ENCODE data around the gene NTMT2.

DNA sequence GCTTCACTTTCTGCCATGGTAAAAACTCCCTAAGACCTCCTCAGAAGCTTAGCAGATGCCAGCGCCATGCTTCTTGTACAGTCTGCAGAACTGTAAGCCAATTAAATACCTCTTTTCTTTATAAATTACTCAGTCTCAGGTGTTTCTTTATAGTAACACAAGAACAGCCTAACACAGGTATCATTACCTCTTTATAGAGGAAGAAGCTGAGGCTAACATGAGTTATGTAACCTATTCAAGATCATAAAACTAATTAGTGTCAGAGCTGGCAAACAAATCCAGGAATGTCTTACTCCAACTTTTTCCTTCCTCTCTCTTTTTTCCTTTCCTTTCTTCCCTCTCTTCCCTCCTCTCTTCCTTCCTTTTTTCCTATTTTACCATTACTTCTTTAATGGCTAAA lies 9.3 kb downstream of the NTMT2 start:
- TF ChIP-seq EZH2 (IDR thresholded peaks at IDR 0.05): no peak
- TF ChIP-seq, protein P1, sequence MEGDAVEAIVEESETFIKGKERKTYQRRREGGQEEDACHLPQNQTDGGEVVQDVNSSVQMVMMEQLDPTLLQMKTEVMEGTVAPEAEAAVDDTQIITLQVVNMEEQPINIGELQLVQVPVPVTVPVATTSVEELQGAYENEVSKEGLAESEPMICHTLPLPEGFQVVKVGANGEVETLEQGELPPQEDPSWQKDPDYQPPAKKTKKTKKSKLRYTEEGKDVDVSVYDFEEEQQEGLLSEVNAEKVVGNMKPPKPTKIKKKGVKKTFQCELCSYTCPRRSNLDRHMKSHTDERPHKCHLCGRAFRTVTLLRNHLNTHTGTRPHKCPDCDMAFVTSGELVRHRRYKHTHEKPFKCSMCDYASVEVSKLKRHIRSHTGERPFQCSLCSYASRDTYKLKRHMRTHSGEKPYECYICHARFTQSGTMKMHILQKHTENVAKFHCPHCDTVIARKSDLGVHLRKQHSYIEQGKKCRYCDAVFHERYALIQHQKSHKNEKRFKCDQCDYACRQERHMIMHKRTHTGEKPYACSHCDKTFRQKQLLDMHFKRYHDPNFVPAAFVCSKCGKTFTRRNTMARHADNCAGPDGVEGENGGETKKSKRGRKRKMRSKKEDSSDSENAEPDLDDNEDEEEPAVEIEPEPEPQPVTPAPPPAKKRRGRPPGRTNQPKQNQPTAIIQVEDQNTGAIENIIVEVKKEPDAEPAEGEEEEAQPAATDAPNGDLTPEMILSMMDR (IDR thresholded peaks at IDR 0.05): no peak
- TF ChIP-seq EZH2phosphoT487 (IDR thresholded peaks at IDR 0.05): no peak

All from neural progenitor cell (in vitro differentiated cells).